ENCODE results near the gene CNN2. TPM values are rescaled to one million over a fixed set of nuclear protein-coding genes. Genes with fewer than 3 reads are reported as not detected.

Gene CNN2
- total RNA-seq, 1 experiment from 2014 or later, result 524 TPM

DNA sequence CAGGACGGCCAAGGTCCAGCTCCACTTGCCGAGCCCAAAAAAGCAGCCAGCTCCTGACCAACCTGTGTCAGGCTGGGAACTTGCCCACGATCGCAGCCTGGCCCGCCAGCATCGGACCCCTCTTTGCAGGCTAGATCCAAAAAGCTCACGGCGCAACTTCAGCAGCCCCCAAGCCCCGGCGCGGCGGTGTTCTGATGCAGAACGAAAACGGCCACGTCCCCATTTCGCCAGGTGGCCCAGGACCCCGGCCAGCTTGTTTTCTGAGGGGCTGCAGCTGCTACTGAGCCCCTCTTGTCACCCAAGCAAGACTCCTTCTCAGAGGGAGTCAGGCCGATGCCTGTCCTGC, 6.8 kb upstream of the CNN2 start:
- Mint-ChIP-seq H3K4me1 (peaks cover 17 to 35% of the 10 kb centered on the region in 2 experiments), H3K36me3 (ENCODE audit: insufficient read depth in 1 of 3, low read depth in 3 of 3) (peaks cover 0 to 7% (median 0%) of the 10 kb centered on the region in 3 experiments; a peak in 3 of 7 replicates), H3K27ac (peak overlapping the region in 1 of 3 experiments; percentile 94; a peak in 1 of 7 replicates), H3K4me3 (peak overlapping the region; percentile 89 to 91), H3K27me3 (ENCODE audit: low read depth) (no peaks in the 10 kb centered on the region; the same call in 1 of the 2 replicates), H3K9me3 (no peaks in the 10 kb centered on the region; a peak in 1 of 5 replicates)
- H3K14ac ChIP-seq (ENCODE audit: insufficient read depth, low read length), result no peak overlapping the region
- H3K9ac ChIP-seq (ENCODE audit: extremely low read depth, insufficient read length, low read length), result peak overlapping the region; percentile 67
- no peak overlapping the region for H4K91ac ChIP-seq (ENCODE audit: insufficient read length, low read depth, low read length)
- TF ChIP-seq, protein P1, sequence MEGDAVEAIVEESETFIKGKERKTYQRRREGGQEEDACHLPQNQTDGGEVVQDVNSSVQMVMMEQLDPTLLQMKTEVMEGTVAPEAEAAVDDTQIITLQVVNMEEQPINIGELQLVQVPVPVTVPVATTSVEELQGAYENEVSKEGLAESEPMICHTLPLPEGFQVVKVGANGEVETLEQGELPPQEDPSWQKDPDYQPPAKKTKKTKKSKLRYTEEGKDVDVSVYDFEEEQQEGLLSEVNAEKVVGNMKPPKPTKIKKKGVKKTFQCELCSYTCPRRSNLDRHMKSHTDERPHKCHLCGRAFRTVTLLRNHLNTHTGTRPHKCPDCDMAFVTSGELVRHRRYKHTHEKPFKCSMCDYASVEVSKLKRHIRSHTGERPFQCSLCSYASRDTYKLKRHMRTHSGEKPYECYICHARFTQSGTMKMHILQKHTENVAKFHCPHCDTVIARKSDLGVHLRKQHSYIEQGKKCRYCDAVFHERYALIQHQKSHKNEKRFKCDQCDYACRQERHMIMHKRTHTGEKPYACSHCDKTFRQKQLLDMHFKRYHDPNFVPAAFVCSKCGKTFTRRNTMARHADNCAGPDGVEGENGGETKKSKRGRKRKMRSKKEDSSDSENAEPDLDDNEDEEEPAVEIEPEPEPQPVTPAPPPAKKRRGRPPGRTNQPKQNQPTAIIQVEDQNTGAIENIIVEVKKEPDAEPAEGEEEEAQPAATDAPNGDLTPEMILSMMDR (conservative IDR thresholded peaks at IDR 0.05), result no peak
- no peaks in the 10 kb centered on the region for H3K27me3 ChIP-seq (ENCODE audit: insufficient read depth, low read length)
- no peak overlapping the region for H3K23ac ChIP-seq (ENCODE audit: insufficient read length, low read depth, low read length)
- no peak overlapping the region for H2BK12ac ChIP-seq (ENCODE audit: insufficient read length, low read depth, low read length)
- H2BK15ac ChIP-seq (ENCODE audit: low read depth, low read length), result no peak overlapping the region
- H2BK5ac ChIP-seq (ENCODE audit: insufficient read length, low read length), result no peak overlapping the region
- H2BK120ac ChIP-seq (ENCODE audit: low read depth, low read length, poor library complexity, severe bottlenecking), result no peak overlapping the region
- peaks cover 10% of the 10 kb centered on the region for H3K23me2 ChIP-seq (ENCODE audit: insufficient read length, low read depth, low read length, poor library complexity, severe bottlenecking)
- H3K4me2 ChIP-seq (ENCODE audit: insufficient read depth, insufficient read length, low read length), result peak overlapping the region; percentile 64
- H3K56ac ChIP-seq (ENCODE audit: insufficient read length, low read depth, low read length), result no peak overlapping the region
- no CpG with 5 or more reads among the region's 18 CpGs for WGBS (ENCODE audit: extremely low coverage, insufficient read length, low lambda C conversion rate)
- no peak overlapping the region for H3K4ac ChIP-seq (ENCODE audit: low read depth, low read length)
- H3T11ph ChIP-seq (ENCODE audit: low read length), result no peak overlapping the region
- no peak overlapping the region for H3K27ac ChIP-seq (ENCODE audit: insufficient read length, low read depth, low read length)
- DNase-seq, result no peak
- no peaks in the 10 kb centered on the region for H4K20me1 ChIP-seq (ENCODE audit: control insufficient read depth, insufficient read depth, insufficient read length)
- no peak overlapping the region for H3K18ac ChIP-seq (ENCODE audit: insufficient read length, low read depth, low read length)
- no peaks in the 10 kb centered on the region for H3K9me3 ChIP-seq (ENCODE audit: control insufficient read depth, low read depth, low read length)
- no peak overlapping the region for H2BK20ac ChIP-seq (ENCODE audit: low read depth, low read length, poor library complexity, severe bottlenecking)
- H4K8ac ChIP-seq (replicated peaks; ENCODE audit: insufficient read length, low read depth, low read length), result no peak overlapping the region
- no peaks in the 10 kb centered on the region; the same call in 1 of the 2 replicates for H3K4me1 ChIP-seq (ENCODE audit: insufficient read depth, low read length)
- H4K5ac ChIP-seq (ENCODE audit: insufficient read length, low read depth, low read length), result no peak overlapping the region
- no peak overlapping the region for H2AK5ac ChIP-seq (ENCODE audit: insufficient read length, low read length)
- peaks cover 7% of the 10 kb centered on the region for H3K79me1 ChIP-seq (ENCODE audit: insufficient read depth, low read depth, low read length, poor library complexity, severe bottlenecking)
- H3K79me2 ChIP-seq (ENCODE audit: insufficient read depth, low read length), result peaks cover 45% of the 10 kb centered on the region; the same call in 1 of the 2 replicates
- H2AFZ ChIP-seq (ENCODE audit: low read length), result no peak overlapping the region

Measured in H9 (cell line).